ENCODE results near the gene GUCY2C.

The GUCY2C gene

GRCh38 chr12:14714437-14714836 lies 18.0 kb upstream of the GUCY2C start (continued):
- TF ChIP-seq PRDM10 (tag by site-specific recombination; IDR thresholded peaks at IDR 0.05): no peak

DNA sequence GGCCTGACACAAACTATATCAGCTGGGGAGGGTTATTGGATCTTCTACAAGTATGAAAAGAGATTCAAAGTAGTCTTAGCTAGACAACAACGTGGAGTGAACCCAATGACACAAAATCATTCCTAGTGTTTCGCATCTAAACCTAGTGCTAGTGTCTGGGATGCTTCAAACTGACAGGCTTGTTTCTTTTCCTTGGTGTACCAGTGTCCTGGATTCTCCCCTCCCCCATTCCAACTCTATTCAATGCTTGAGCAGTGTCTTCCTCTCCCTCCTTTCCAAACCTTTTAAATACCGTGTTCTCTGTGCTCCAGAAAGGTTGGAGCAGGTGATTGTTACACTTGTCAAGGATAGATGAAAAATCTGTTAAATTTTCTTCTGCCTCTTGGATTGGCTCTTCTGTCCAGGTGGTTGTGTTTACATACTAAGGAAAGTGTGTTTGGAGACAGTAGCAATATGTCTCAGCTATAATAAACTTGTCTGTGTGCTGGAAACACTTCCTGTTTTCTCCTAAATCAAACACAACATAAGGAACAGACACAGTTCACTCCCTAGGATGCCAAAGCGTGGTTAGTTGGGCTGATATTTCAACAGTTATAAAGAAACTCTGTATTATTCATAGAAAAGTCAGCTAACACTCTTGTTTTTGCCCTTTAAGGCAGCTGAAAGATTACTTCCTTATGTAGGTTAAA lies 14.4 kb upstream of the GUCY2C start:
- TF ChIP-seq ZNF274 (IDR thresholded peaks at IDR 0.05; ENCODE audit: low read length): no peak
- no peak for TF ChIP-seq ZNF274 (tag by site-specific recombination; IDR thresholded peaks at IDR 0.05; ENCODE audit: borderline replicate concordance)
- TF ChIP-seq ZBTB17 (tag by site-specific recombination; IDR thresholded peaks at IDR 0.05): no peak
- no peak for TF ChIP-seq ZNF350 (tag by site-specific recombination; IDR thresholded peaks at IDR 0.05)
- TF ChIP-seq, protein P1, sequence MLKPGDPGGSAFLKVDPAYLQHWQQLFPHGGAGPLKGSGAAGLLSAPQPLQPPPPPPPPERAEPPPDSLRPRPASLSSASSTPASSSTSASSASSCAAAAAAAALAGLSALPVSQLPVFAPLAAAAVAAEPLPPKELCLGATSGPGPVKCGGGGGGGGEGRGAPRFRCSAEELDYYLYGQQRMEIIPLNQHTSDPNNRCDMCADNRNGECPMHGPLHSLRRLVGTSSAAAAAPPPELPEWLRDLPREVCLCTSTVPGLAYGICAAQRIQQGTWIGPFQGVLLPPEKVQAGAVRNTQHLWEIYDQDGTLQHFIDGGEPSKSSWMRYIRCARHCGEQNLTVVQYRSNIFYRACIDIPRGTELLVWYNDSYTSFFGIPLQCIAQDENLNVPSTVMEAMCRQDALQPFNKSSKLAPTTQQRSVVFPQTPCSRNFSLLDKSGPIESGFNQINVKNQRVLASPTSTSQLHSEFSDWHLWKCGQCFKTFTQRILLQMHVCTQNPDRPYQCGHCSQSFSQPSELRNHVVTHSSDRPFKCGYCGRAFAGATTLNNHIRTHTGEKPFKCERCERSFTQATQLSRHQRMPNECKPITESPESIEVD (tag by site-specific recombination; IDR thresholded peaks at IDR 0.05): no peak
- TF ChIP-seq ZNF155 (tag by site-specific recombination; IDR thresholded peaks at IDR 0.05): no peak
- TF ChIP-seq ZBTB6 (tag by site-specific recombination; IDR thresholded peaks at IDR 0.05): no peak
- CTCF ChIA-PET: interaction anchor here (0.6 to 0.9 kb wide), 4 partner anchors 9 to 81 kb away, joined by 3 to 4 read pairs (median 3); no protein-coding TSS in a partner anchor
- H3K4me1 ChIP-seq (ENCODE audit: control insufficient read depth, insufficient read depth, low read length): no peaks in the 10 kb centered on the region
- H3K27ac ChIP-seq (ENCODE audit: extremely low read depth, low read depth, low read length): no peak overlapping the region
- no peak overlapping the region for H3K4me3 ChIP-seq (ENCODE audit: low read depth, low read length)
- H3K9me3 ChIP-seq (ENCODE audit: control insufficient read depth, insufficient read depth, low read depth, low read length): no peaks in the 10 kb centered on the region
- POLR2A ChIA-PET: no interaction called here
- H3K36me3 ChIP-seq (ENCODE audit: control insufficient read depth in 2 of 2, insufficient read depth in 1 of 2, low read length in 2 of 2): no peaks in the 10 kb centered on the region

- Histone ChIP-seq H3K4me3 (ENCODE audit: low read depth, low read length) (no peak overlapping the region), H3K4me1 (ENCODE audit: control insufficient read depth, insufficient read depth, low read length) (no peaks in the 10 kb centered on the region), H3K9me3 (ENCODE audit: control insufficient read depth, insufficient read depth, low read depth, low read length) (no peaks in the 10 kb centered on the region), H3K27ac (ENCODE audit: extremely low read depth, low read depth, low read length) (no peak overlapping the region), H3K36me3 (ENCODE audit: control insufficient read depth in 2 of 2, insufficient read depth in 1 of 2, low read length in 2 of 2) (no peaks in the 10 kb centered on the region)
- TF ChIP-seq ZNF157 (tag by site-specific recombination; IDR thresholded peaks at IDR 0.05) (no peak), ZNF214 (tag by site-specific recombination; IDR thresholded peaks at IDR 0.05; ENCODE audit: borderline replicate concordance) (no peak), ZBTB20 (tag by site-specific recombination; IDR thresholded peaks at IDR 0.05) (no peak), ZNF302 (tag by site-specific recombination; IDR thresholded peaks at IDR 0.05; ENCODE audit: low read depth) (no peak), ZNF133 (tag by site-specific recombination; IDR thresholded peaks at IDR 0.05) (no peak), ZNF354C (tag by site-specific recombination; IDR thresholded peaks at IDR 0.05; ENCODE audit: borderline replicate concordance, low read depth) (no peak)
- TF ChIP-seq, protein P2, sequence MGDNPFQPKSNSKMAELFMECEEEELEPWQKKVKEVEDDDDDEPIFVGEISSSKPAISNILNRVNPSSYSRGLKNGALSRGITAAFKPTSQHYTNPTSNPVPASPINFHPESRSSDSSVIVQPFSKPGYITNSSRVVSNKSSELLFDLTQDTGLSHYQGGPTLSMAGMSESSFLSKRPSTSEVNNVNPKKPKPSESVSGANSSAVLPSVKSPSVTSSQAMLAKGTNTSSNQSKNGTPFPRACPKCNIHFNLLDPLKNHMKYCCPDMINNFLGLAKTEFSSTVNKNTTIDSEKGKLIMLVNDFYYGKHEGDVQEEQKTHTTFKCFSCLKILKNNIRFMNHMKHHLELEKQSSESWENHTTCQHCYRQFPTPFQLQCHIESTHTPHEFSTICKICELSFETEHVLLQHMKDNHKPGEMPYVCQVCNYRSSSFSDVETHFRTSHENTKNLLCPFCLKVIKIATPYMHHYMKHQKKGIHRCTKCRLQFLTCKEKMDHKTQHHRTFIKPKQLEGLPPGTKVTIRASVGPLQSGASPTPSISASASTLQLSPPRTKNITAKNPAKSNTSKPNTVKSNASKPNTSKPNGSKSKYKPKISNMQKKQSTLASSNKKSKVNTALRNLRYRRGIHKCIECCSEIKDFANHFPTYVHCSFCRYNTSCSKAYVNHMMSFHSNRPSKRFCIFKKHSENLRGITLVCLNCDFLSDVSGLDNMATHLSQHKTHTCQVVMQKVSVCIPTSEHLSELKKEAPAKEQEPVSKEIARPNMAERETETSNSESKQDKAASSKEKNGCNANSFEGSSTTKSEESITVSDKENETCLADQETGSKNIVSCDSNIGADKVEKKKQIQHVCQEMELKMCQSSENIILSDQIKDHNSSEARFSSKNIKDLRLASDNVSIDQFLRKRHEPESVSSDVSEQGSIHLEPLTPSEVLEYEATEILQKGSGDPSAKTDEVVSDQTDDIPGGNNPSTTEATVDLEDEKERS (tag by site-specific recombination; IDR thresholded peaks at IDR 0.05): no peak
- ChIA-PET POLR2A (no interaction called here), CTCF (interaction anchor here (0.7 kb wide), 1 partner anchor 21 kb away, joined by 3 read pairs; no protein-coding TSS in a partner anchor)
Observed at GRCh38 chr12:14701809-14702568, 5.6 kb upstream of the GUCY2C start.
